ENCODE data around the gene EZH1.

EZH1 gene

GRCh38 chr17:42709561-42709960 lies 35.3 kb downstream of the EZH1 start:
- DNase-seq (ENCODE audit: low read depth in 2 of 2): no peak

GRCh38 chr17:42708588-42708987 lies 36.3 kb downstream of the EZH1 start:
- DNase-seq (ENCODE audit: low read depth in 2 of 2): no peak

- peak in 1 of 2 donors; percentile 33 for DNase-seq (ENCODE audit: low read depth in 2 of 2)
Observed at GRCh38 chr17:42706732-42707131, 38.1 kb downstream of the EZH1 start.

- peak in 1 of 2 donors; percentile 39 for DNase-seq (ENCODE audit: low read depth in 2 of 2)
Observed at GRCh38 chr17:42704837-42705494, 39.9 kb downstream of the EZH1 start.

- no peak for DNase-seq (ENCODE audit: low read depth in 2 of 2)
Observed at GRCh38 chr17:42704490-42704836, 40.4 kb downstream of the EZH1 start.

- no peak for DNase-seq (ENCODE audit: low read depth in 2 of 2)
Observed at GRCh38 chr17:42702446-42702845, 42.4 kb downstream of the EZH1 start.

- DNase-seq (ENCODE audit: low read depth in 2 of 2): no peak
Observed at GRCh38 chr17:42700586-42701289, 44.1 kb downstream of the EZH1 start.

- DNase-seq (ENCODE audit: low read depth in 2 of 2): no peak
Observed at GRCh38 chr17:42699415-42699740, 45.5 kb downstream of the EZH1 start.

- DNase-seq (ENCODE audit: low read depth in 2 of 2): no peak
Observed at GRCh38 chr17:42698736-42699414, 46.0 kb downstream of the EZH1 start.

GRCh38 chr17:42697108-42697811 lies 47.6 kb downstream of the EZH1 start:
- DNase-seq (ENCODE audit: low read depth in 2 of 2): no peak

GRCh38 chr17:42695500-42695899 lies 49.3 kb downstream of the EZH1 start:
- no peak for DNase-seq (ENCODE audit: low read depth in 2 of 2)

GRCh38 chr17:42694524-42694923 lies 50.3 kb downstream of the EZH1 start:
- DNase-seq (ENCODE audit: low read depth in 2 of 2): no peak

GRCh38 chr17:42692489-42692888 lies 52.4 kb downstream of the EZH1 start:
- no peak for DNase-seq (ENCODE audit: low read depth in 2 of 2)

GRCh38 chr17:42691021-42691545 lies 53.8 kb downstream of the EZH1 start:
- DNase-seq (ENCODE audit: low read depth in 2 of 2): no peak

GRCh38 chr17:42690596-42690995 lies 54.2 kb downstream of the EZH1 start:
- no peak for DNase-seq (ENCODE audit: low read depth in 2 of 2)

GRCh38 chr17:42687707-42688320 lies 57.0 kb downstream of the EZH1 start:
- DNase-seq (ENCODE audit: low read depth in 2 of 2): no peak

GRCh38 chr17:42686520-42687128 lies 58.2 kb downstream of the EZH1 start:
- no peak for DNase-seq (ENCODE audit: low read depth in 2 of 2)

GRCh38 chr17:42685831-42686230 lies 59.0 kb downstream of the EZH1 start:
- DNase-seq (ENCODE audit: low read depth in 2 of 2): no peak

- no peak for DNase-seq (ENCODE audit: low read depth in 2 of 2)
Observed at GRCh38 chr17:42684929-42685556, 59.8 kb downstream of the EZH1 start.

GRCh38 chr17:42683407-42684034 lies 61.3 kb downstream of the EZH1 start:
- DNase-seq (ENCODE audit: low read depth in 2 of 2): no peak
